DND-41 (cell line): Measurements from ENCODE around the gene PDPR.

Source experiments
- EZH2 ChIP-seq: IDR thresholded peaks from 3 replicates; pipeline ENCODE4 v1.6.1; 2012; ENCODE audit warnings: borderline replicate concordance, low read depth, mild to moderate bottlenecking, moderate library complexity, low read length, inconsistent platforms; ENCODE audit not compliant: severe bottlenecking
- TF ChIP-seq, protein P1 (sequence below): IDR thresholded peaks from 2 replicates; pipeline ENCODE4 v1.5.1; 2012; ENCODE audit warnings: borderline replicate concordance, low read length, moderate library complexity, mild to moderate bottlenecking; ENCODE audit not compliant: poor library complexity, severe bottlenecking; ENCODE audit errors: extremely low read depth

DNA sequence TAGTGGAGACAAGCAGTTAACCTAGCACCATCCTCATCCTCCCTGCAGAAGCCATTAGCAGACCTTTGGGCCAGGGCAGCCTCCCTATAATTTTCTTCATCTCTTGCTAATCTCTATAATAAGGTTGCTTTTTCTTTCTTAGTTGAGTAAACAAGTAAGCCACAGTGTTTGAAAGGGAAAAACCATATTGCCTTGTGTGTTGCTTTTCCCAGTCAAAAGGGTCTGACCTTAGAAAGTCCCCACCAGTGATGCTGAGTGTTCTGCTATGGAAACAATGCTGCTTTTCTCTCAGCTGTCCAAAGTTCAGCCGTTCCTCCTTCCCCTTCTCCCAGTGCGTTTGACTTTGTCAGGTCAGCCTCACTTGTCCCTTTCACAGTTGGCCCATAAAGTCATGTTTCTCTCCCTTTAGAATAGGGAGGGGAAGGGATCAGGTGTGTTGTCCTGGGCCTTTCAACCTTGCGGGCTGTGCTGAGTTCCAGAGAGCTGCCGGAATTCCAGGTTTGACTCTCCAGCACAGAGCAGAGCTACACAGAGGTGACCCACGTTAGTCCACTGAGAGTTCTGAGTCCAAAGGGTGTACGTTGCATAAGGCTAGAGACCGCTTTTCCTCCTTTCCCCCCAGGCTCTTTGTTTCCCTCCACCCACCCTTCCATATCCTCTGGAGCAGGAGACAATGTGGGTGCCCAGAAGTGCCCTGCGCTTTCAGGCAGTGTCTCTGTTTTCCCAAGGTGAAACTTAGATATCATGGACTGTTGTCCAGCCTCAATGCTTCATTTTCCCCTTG, 43.5 kb downstream of the PDPR start:
- TF ChIP-seq, protein P1, sequence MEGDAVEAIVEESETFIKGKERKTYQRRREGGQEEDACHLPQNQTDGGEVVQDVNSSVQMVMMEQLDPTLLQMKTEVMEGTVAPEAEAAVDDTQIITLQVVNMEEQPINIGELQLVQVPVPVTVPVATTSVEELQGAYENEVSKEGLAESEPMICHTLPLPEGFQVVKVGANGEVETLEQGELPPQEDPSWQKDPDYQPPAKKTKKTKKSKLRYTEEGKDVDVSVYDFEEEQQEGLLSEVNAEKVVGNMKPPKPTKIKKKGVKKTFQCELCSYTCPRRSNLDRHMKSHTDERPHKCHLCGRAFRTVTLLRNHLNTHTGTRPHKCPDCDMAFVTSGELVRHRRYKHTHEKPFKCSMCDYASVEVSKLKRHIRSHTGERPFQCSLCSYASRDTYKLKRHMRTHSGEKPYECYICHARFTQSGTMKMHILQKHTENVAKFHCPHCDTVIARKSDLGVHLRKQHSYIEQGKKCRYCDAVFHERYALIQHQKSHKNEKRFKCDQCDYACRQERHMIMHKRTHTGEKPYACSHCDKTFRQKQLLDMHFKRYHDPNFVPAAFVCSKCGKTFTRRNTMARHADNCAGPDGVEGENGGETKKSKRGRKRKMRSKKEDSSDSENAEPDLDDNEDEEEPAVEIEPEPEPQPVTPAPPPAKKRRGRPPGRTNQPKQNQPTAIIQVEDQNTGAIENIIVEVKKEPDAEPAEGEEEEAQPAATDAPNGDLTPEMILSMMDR, result no peak
- TF ChIP-seq EZH2, result no peak
